ENCODE measurements around the gene IDE.

DNA sequence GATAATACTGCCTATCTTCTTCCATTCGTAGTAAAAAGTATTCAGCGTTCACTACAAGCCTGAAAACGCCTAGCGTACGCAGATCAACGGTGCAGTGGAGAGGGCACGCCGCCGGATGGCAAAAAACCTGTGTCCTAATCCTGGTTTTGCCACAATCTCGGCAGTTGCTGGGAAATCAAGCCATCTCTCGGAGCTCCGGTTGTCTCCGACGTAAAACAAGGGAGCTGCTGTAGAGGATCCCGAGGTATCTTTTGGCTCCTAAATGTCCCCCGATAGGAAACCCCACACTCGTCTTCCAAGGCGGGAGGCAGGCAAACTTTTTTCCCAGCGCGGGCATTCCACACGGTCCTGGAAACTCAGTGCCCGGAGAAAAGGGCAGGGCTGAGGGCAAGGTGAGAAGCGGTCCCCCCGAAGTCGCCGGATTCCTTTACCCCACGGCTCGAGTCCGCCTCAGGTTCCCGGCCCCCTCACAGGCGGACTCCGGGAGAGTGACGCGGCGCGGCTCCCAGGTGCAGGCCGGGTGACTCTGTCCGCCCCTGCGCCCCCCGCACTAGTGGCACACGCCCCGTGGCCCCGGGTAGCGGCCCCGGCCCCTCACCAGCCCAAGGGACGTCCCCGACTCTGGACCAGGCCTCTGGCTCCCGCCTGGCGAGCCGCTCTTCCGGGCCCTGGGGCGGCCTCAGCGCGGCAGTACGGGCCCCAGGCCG is 649 bp downstream of the IDE start:
- TF ChIP-seq, protein P1, sequence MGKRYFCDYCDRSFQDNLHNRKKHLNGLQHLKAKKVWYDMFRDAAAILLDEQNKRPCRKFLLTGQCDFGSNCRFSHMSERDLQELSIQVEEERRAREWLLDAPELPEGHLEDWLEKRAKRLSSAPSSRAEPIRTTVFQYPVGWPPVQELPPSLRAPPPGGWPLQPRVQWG (CRISPR knock-in tag; IDR thresholded peaks at IDR 0.05; ENCODE audit: borderline replicate concordance, low read depth): no peak
- TF ChIP-seq, protein P2, sequence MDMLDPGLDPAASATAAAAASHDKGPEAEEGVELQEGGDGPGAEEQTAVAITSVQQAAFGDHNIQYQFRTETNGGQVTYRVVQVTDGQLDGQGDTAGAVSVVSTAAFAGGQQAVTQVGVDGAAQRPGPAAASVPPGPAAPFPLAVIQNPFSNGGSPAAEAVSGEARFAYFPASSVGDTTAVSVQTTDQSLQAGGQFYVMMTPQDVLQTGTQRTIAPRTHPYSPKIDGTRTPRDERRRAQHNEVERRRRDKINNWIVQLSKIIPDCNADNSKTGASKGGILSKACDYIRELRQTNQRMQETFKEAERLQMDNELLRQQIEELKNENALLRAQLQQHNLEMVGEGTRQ (IDR thresholded peaks at IDR 0.05; ENCODE audit: low read depth, low read length): no peak
- TF ChIP-seq, protein P2 (CRISPR knock-in tag; IDR thresholded peaks at IDR 0.05; ENCODE audit: borderline replicate concordance): no peak
- TF ChIP-seq ASH2L (IDR thresholded peaks at IDR 0.05; ENCODE audit: insufficient read length, low read depth, low read length) (no peak), ZNF33A (CRISPR knock-in tag; IDR thresholded peaks at IDR 0.05; ENCODE audit: borderline replicate concordance) (no peak), MIXL1 (CRISPR knock-in tag; IDR thresholded peaks at IDR 0.05) (no peak), ZSCAN9 (CRISPR knock-in tag; IDR thresholded peaks at IDR 0.05; ENCODE audit: borderline replicate concordance) (no peak), GTF2F1 (IDR thresholded peaks at IDR 0.05; ENCODE audit: low read length) (no peak), KDM5A (IDR thresholded peaks at IDR 0.05; ENCODE audit: borderline replicate concordance, low read length) (no peak)
- TF ChIP-seq, protein P3, sequence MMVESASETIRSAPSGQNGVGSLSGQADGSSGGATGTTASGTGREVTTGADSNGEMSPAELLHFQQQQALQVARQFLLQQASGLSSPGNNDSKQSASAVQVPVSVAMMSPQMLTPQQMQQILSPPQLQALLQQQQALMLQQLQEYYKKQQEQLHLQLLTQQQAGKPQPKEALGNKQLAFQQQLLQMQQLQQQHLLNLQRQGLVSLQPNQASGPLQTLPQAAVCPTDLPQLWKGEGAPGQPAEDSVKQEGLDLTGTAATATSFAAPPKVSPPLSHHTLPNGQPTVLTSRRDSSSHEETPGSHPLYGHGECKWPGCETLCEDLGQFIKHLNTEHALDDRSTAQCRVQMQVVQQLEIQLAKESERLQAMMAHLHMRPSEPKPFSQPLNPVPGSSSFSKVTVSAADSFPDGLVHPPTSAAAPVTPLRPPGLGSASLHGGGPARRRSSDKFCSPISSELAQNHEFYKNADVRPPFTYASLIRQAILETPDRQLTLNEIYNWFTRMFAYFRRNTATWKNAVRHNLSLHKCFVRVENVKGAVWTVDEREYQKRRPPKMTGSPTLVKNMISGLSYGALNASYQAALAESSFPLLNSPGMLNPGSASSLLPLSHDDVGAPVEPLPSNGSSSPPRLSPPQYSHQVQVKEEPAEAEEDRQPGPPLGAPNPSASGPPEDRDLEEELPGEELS (CRISPR knock-in tag; IDR thresholded peaks at IDR 0.05): no peak
- TF ChIP-seq, protein P4, sequence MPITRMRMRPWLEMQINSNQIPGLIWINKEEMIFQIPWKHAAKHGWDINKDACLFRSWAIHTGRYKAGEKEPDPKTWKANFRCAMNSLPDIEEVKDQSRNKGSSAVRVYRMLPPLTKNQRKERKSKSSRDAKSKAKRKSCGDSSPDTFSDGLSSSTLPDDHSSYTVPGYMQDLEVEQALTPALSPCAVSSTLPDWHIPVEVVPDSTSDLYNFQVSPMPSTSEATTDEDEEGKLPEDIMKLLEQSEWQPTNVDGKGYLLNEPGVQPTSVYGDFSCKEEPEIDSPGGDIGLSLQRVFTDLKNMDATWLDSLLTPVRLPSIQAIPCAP (CRISPR knock-in tag; IDR thresholded peaks at IDR 0.05; ENCODE audit: low read depth): no peak
- TF ChIP-seq, protein P5, sequence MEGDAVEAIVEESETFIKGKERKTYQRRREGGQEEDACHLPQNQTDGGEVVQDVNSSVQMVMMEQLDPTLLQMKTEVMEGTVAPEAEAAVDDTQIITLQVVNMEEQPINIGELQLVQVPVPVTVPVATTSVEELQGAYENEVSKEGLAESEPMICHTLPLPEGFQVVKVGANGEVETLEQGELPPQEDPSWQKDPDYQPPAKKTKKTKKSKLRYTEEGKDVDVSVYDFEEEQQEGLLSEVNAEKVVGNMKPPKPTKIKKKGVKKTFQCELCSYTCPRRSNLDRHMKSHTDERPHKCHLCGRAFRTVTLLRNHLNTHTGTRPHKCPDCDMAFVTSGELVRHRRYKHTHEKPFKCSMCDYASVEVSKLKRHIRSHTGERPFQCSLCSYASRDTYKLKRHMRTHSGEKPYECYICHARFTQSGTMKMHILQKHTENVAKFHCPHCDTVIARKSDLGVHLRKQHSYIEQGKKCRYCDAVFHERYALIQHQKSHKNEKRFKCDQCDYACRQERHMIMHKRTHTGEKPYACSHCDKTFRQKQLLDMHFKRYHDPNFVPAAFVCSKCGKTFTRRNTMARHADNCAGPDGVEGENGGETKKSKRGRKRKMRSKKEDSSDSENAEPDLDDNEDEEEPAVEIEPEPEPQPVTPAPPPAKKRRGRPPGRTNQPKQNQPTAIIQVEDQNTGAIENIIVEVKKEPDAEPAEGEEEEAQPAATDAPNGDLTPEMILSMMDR (CRISPR knock-in tag; IDR thresholded peaks at IDR 0.05): no peak; the same call in 1 of the 2 replicates

Measured in HepG2 (cell line).